Spleen (tissue), 11 donors: ENCODE measurements around the gene SPRED3. TPM values are rescaled to one million over a fixed set of nuclear protein-coding genes. Genes with fewer than 3 reads are reported as not detected.

ENCODE experiments used
- DNase-seq: peaks from one replicate; pipeline ENCODE4 v3.0.0-alpha.2; 2020
- H3K27ac ChIP-seq, 8 donors: fragments of 200-600 bp; sonication (generic) in 7 of 8; 1 replicate in 4 of 8; 2 replicates in 4 of 8; pipeline versions ENCODE4 v1.5.0 to v1.8.0; 2016 to 2021; ENCODE audit warnings: inconsistent platforms in 4 of 8, mild to moderate bottlenecking in 4 of 8, moderate library complexity in 1 of 8
- H3K27me3 ChIP-seq, 7 donors: fragments of 200-600 bp; sonication (generic) in 6 of 7; replicated peaks in 1 of 7; 1 replicate in 4 of 7; 2 replicates in 3 of 7; pipeline versions ENCODE4 v1.5.0 to v1.8.0; 2016 to 2021; ENCODE audit warnings: inconsistent platforms in 3 of 7, mild to moderate bottlenecking in 1 of 7
- H3K36me3 ChIP-seq, 6 donors: fragments of 200-600 bp; sonication (generic) in 5 of 6; 1 replicate in 4 of 6; 2 replicates in 2 of 6; pipeline versions ENCODE4 v1.5.0 to v1.8.0; 2016 to 2021; ENCODE audit warnings: inconsistent platforms in 2 of 6
- H3K4me1 ChIP-seq, 6 donors: fragments of 200-600 bp; sonication (generic) in 5 of 6; 1 replicate in 3 of 6; 2 replicates in 3 of 6; pipeline versions ENCODE4 v1.5.0 to v1.8.0; 2016 to 2021; ENCODE audit warnings: inconsistent platforms in 3 of 6
- H3K4me3 ChIP-seq, 8 donors: fragments of 200-600 bp; sonication (generic) in 7 of 8; 1 replicate in 4 of 8; 2 replicates in 4 of 8; pipeline versions ENCODE4 v1.5.0 to v1.8.0; 2016 to 2021; ENCODE audit warnings: inconsistent platforms in 4 of 8, mild to moderate bottlenecking in 4 of 8, moderate library complexity in 2 of 8
- H3K9me3 ChIP-seq, 8 donors: fragments of 200-600 bp; sonication (generic) in 7 of 8; 1 replicate in 4 of 8; 2 replicates in 4 of 8; pipeline versions ENCODE4 v1.5.0 to v1.8.0; 2016 to 2021; ENCODE audit warnings: inconsistent platforms in 4 of 8
- POLR2A ChIP-seq, 3 donors: fragments of 450-650 bp; IDR thresholded peaks; one replicate each; pipeline ENCODE4 v1.5.1; 2017; ENCODE audit warnings: antibody characterized with exemption in 3 of 3, mild to moderate bottlenecking in 1 of 3
- POLR2AphosphoS5 ChIP-seq, 3 donors: sonication (generic); formaldehyde crosslinking; IDR thresholded peaks; one replicate each; pipeline ENCODE4 v1.5.1; 2017; ENCODE audit warnings: antibody characterized with exemption in 3 of 3
- WGBS, 5 donors: extraction: QIAGEN DNeasy Blood & Tissue Kit in 3 of 5; methylation state at CpG; one replicate each; pipeline versions ENCODE4 v1.1.5 to v1.1.7; 2013 to 2018; 5-methylcytosine and 5-hydroxymethylcytosine counted together
- intact Hi-C: fragments of 100-400 bp; cut with DNase I; formaldehyde crosslinking; loops from one replicate; pipeline ENCODE4 v1.15.0; 2023; ENCODE audit warnings: low total_unique reads
- polyA plus RNA-seq, 3 donors: library from polyadenylated mRNA; stranded (reverse); fragments of 200-250 nt; gene quantifications; one replicate each; pipeline ENCODE4 v1.2.1, GENCODE V29; 2013
- total RNA-seq, 7 donors: library from RNA; depleted of rRNA in 3 of 7; stranded (reverse); fragments of >200 nt in 3 of 7; fragmentation: NEBNext Ultra II Directional in 4 of 7; extraction: Animal tissue kit (Norgen Biotek cat#: 25700) in 4 of 7; gene quantifications; one replicate each; pipeline versions ENCODE4 v1.1.0 to v1.2.1, GENCODE V29; 2016 to 2021
- TF ChIP-seq, protein P1 (sequence below), 11 experiments: fragments of 200-600 bp in 7 of 11; fragments of 450-650 bp in 4 of 11; sonication (generic) in 4 of 11; IDR thresholded peaks in 8 of 11; conservative IDR thresholded peaks in 3 of 11; 1 replicate in 7 of 11; 2 replicates in 4 of 11; pipeline versions ENCODE4 v1.4.0 to v1.8.0; 2016 to 2021; ENCODE audit warnings: antibody characterized with exemption in 11 of 11, inconsistent platforms in 4 of 11, mild to moderate bottlenecking in 1 of 11
- donor health status: healthy with polysubstance abuse.
- donor health status: DM: no; HTN: no; CAD: no; lungs with moderate emphysema.
- donor health status: DM: no; HTN: no; CAD: no.
- donor health status: Bipolar disorder and iron deficiency.
- donor health status: healthy.
- donor health status: DM: no; HTN: no; CAD: no.
- donor health status: DM: yes; HTN: yes; CAD: no.

SPRED3 gene
- total and polyA plus RNA-seq, 10 donors: 0.03 to 1.2 (median 0.45) TPM; not detected in 1

GRCh38 chr19:38448225-38448624 lies 59.7 kb downstream of the SPRED3 start:
- Histone ChIP-seq H3K4me1 (no peaks in the 10 kb centered on the region), H3K4me3 (no peak overlapping the region), H3K27ac (no peak overlapping the region), H3K36me3 (no peaks in the 10 kb centered on the region), H3K27me3 (no peaks in the 10 kb centered on the region), H3K9me3 (peaks cover 0 to 4% (median 0%) of the 10 kb centered on the region in 8 donors)
- WGBS, 5 donors: 91 to 97% (median 95%) methylated on average over 6 to 9 of the region's 9 CpGs
- intact Hi-C loops: no loop called here
- no peak for DNase-seq
- no peak for TF ChIP-seq POLR2AphosphoS5 (IDR thresholded peaks at IDR 0.05)
- TF ChIP-seq, protein P1, sequence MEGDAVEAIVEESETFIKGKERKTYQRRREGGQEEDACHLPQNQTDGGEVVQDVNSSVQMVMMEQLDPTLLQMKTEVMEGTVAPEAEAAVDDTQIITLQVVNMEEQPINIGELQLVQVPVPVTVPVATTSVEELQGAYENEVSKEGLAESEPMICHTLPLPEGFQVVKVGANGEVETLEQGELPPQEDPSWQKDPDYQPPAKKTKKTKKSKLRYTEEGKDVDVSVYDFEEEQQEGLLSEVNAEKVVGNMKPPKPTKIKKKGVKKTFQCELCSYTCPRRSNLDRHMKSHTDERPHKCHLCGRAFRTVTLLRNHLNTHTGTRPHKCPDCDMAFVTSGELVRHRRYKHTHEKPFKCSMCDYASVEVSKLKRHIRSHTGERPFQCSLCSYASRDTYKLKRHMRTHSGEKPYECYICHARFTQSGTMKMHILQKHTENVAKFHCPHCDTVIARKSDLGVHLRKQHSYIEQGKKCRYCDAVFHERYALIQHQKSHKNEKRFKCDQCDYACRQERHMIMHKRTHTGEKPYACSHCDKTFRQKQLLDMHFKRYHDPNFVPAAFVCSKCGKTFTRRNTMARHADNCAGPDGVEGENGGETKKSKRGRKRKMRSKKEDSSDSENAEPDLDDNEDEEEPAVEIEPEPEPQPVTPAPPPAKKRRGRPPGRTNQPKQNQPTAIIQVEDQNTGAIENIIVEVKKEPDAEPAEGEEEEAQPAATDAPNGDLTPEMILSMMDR (IDR thresholded peaks at IDR 0.05 in 8 of 11, conservative IDR thresholded peaks at IDR 0.05 in 3 of 11): no peak
- no peak for TF ChIP-seq POLR2A (IDR thresholded peaks at IDR 0.05)

Other genes with a start within 250 kb of the SPRED3 start
- not detected for gene DPF1, start 164.5 kb upstream of the SPRED3 start, total RNA-seq
- under 1 TPM; 0.04 to 0.06 (median 0.06) TPM for gene DPF1, start 164.5 kb upstream of the SPRED3 start, polyA plus RNA-seq
- 100 to 1,000 TPM in 2 of 7 donors, 10 to 100 TPM in 5; 26.1 to 102 (median 54.5) TPM for gene PPP1R14A, start 132.3 kb upstream of the SPRED3 start, total RNA-seq
- gene PPP1R14A, start 132.3 kb upstream of the SPRED3 start, polyA plus RNA-seq: 100 to 1,000 TPM in 1 of 3 donors, 10 to 100 TPM in 2; 66.7 to 145 (median 97.2) TPM
- gene SPINT2, start 124.1 kb upstream of the SPRED3 start, total RNA-seq: 10 to 100 TPM; 41.2 to 87.8 (median 59.5) TPM
- 10 to 100 TPM; 63.2 to 82.9 (median 65.6) TPM for gene SPINT2, start 124.1 kb upstream of the SPRED3 start, polyA plus RNA-seq
- gene C19orf33, start 84.4 kb upstream of the SPRED3 start, total RNA-seq: 1 to 10 TPM in 5 of 7 donors, not detected in 2; 3.2 to 6.1 (median 4.1) TPM
- 10 to 100 TPM; 11.0 to 53.6 (median 11.2) TPM for gene C19orf33, start 84.4 kb upstream of the SPRED3 start, polyA plus RNA-seq
- gene YIF1B, start 72.8 kb upstream of the SPRED3 start, total RNA-seq: 10 to 100 TPM; 31.4 to 40.6 (median 38.4) TPM
- gene YIF1B, start 72.8 kb upstream of the SPRED3 start, polyA plus RNA-seq: 10 to 100 TPM; 41.2 to 56.7 (median 46.6) TPM
- 10 to 100 TPM; 11.8 to 25.9 (median 17.8) TPM for gene KCNK6, start 68.9 kb upstream of the SPRED3 start, total RNA-seq
- 1 to 10 TPM; 3.8 to 9.3 (median 4.5) TPM for gene KCNK6, start 68.9 kb upstream of the SPRED3 start, polyA plus RNA-seq
- gene CATSPERG, start 52.9 kb upstream of the SPRED3 start, total RNA-seq: 10 to 100 TPM in 2 of 7 donors, 1 to 10 TPM in 5; 4.0 to 10.7 (median 7.4) TPM
- gene CATSPERG, start 52.9 kb upstream of the SPRED3 start, polyA plus RNA-seq: 1 to 10 TPM; 1.8 to 4.4 (median 1.9) TPM
- gene PSMD8, start 14.1 kb upstream of the SPRED3 start, total RNA-seq: 100 to 1,000 TPM in 3 of 7 donors, 10 to 100 TPM in 4; 80.1 to 144 (median 85.1) TPM
- gene PSMD8, start 14.1 kb upstream of the SPRED3 start, polyA plus RNA-seq: 10 to 100 TPM; 39.0 to 68.1 (median 64.2) TPM
- gene GGN, start 663 bp upstream of the SPRED3 start, total RNA-seq: not detected
- gene GGN, start 663 bp upstream of the SPRED3 start, polyA plus RNA-seq: under 1 TPM in 2 of 3 donors, not detected in 1; 0.08 to 0.19 TPM
- gene FAM98C, start 14.4 kb downstream of the SPRED3 start, total RNA-seq: 10 to 100 TPM; 18.0 to 26.1 (median 20.4) TPM
- gene FAM98C, start 14.4 kb downstream of the SPRED3 start, polyA plus RNA-seq: 10 to 100 TPM; 25.2 to 27.4 (median 26.1) TPM
- gene RASGRP4, start 37.5 kb downstream of the SPRED3 start, total RNA-seq: 10 to 100 TPM; 15.6 to 59.9 (median 32.1) TPM
- 1 to 10 TPM; 1.7 to 7.4 (median 6.7) TPM for gene RASGRP4, start 37.5 kb downstream of the SPRED3 start, polyA plus RNA-seq
- gene RYR1, start 45.0 kb downstream of the SPRED3 start, total RNA-seq: 1 to 10 TPM in 5 of 7 donors, under 1 TPM in 2; 0.32 to 3.0 (median 1.4) TPM
- gene RYR1, start 45.0 kb downstream of the SPRED3 start, polyA plus RNA-seq: 1 to 10 TPM in 1 of 3 donors, under 1 TPM in 2; 0.32 to 3.2 (median 0.39) TPM
- gene MAP4K1, start 229.3 kb downstream of the SPRED3 start, total RNA-seq: 100 to 1,000 TPM in 4 of 7 donors, 10 to 100 TPM in 3; 58.2 to 163 (median 122) TPM
- gene MAP4K1, start 229.3 kb downstream of the SPRED3 start, polyA plus RNA-seq: 100 to 1,000 TPM in 2 of 3 donors, 10 to 100 TPM in 1; 81.3 to 161 (median 153) TPM
- gene EIF3K, start 230.5 kb downstream of the SPRED3 start, total RNA-seq: 100 to 1,000 TPM; 232 to 538 (median 244) TPM
- gene EIF3K, start 230.5 kb downstream of the SPRED3 start, polyA plus RNA-seq: 100 to 1,000 TPM; 276 to 365 (median 328) TPM